ENCODE data around the gene DNMBP. TPM values are rescaled to one million over a fixed set of nuclear protein-coding genes. Genes with fewer than 3 reads are reported as not detected.
A peak's percentile ranks its signal among the peaks of the same experiment; 100 is the strongest.

Gene DNMBP
- polyA plus RNA-seq, 1 experiment = 16.3 TPM

DNA sequence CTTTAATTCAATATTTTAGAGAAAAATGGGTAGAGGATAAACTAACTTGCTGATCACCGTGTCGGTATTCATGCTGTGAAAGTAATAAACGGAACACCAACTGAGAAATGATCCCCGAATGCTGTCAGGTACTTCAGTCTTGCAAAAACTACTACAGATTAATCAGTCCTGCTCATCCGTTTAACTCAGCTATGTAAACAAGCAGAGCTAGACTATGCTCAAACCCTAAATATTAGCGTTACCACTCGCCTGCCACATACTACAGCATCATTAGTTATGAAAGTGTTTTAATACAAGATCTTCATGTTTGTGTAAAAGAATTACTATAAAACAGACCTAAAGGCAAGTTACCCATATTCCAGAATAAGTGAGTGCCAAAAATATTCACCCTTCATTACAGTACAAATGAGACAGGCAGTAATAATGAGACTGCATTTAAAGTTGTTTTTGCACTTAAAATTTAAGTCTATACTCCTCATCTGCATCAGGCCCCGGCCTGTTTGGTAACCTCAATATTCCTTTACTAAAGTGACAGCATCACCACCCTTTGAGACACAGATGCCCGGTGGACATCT is 952 bp downstream of the DNMBP start:
- ChIA-PET CTCF (interaction anchor here (0.8 to 4.2 kb wide), 23 partner anchors 10 to 229 kb away, joined by 3 to 37 read pairs (median 8); no protein-coding TSS in a partner anchor), POLR2A (no interaction called here)
- TF ChIP-seq, protein P1, sequence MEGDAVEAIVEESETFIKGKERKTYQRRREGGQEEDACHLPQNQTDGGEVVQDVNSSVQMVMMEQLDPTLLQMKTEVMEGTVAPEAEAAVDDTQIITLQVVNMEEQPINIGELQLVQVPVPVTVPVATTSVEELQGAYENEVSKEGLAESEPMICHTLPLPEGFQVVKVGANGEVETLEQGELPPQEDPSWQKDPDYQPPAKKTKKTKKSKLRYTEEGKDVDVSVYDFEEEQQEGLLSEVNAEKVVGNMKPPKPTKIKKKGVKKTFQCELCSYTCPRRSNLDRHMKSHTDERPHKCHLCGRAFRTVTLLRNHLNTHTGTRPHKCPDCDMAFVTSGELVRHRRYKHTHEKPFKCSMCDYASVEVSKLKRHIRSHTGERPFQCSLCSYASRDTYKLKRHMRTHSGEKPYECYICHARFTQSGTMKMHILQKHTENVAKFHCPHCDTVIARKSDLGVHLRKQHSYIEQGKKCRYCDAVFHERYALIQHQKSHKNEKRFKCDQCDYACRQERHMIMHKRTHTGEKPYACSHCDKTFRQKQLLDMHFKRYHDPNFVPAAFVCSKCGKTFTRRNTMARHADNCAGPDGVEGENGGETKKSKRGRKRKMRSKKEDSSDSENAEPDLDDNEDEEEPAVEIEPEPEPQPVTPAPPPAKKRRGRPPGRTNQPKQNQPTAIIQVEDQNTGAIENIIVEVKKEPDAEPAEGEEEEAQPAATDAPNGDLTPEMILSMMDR (IDR thresholded peaks at IDR 0.05; ENCODE audit: insufficient read depth, low read depth, low read length) = no peak
- H3K27me3 ChIP-seq (ENCODE audit: control insufficient read depth, insufficient read depth, low read length) = no peaks in the 10 kb centered on the region
- peak overlapping the region; percentile 74 for H3K4me3 ChIP-seq (ENCODE audit: low read depth, low read length)
- H3K36me3 ChIP-seq (ENCODE audit: control insufficient read depth, insufficient read depth, low read length) = no peaks in the 10 kb centered on the region
- DNase-seq (ENCODE audit: low read depth) = no peak

DNA sequence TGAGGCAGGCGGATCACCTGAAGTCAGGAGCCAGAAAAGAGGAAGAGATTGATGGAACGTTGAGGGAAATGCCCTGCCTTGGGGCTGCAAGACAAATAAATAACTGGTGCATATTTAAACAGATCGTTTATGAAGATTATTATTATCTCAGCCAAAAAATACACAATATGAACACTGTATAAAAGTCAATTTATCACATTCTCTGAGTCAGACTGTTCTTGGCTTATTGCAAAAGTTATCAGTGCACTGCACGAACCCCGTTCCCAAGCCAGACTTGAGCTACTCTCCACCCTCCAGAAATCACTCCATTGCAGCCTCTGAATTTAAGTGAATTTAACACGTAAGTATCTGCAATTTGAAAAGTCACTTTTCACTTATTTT is 1.6 kb downstream of the DNMBP start:
- H3K4me3 ChIP-seq (ENCODE audit: low read depth, low read length) = peak overlapping the region; percentile 74
- no peaks in the 10 kb centered on the region for H3K27me3 ChIP-seq (ENCODE audit: control insufficient read depth, insufficient read depth, low read length)
- TF ChIP-seq, protein P1 (IDR thresholded peaks at IDR 0.05; ENCODE audit: insufficient read depth, low read depth, low read length) = no peak
- ChIA-PET CTCF (interaction anchor here (0.8 to 4.2 kb wide), 13 partner anchors 9 to 229 kb away, joined by 3 to 37 read pairs (median 8); no protein-coding TSS in a partner anchor), POLR2A (no interaction called here)
- H3K36me3 ChIP-seq (ENCODE audit: control insufficient read depth, insufficient read depth, low read length) = no peaks in the 10 kb centered on the region
- no peak for DNase-seq (ENCODE audit: low read depth)

GRCh38 chr10:100007231-100008141 is 2.3 kb downstream of the DNMBP start:
- DNase-seq (ENCODE audit: low read depth) = no peak
- Histone ChIP-seq H3K27me3 (ENCODE audit: control insufficient read depth, insufficient read depth, low read length) (no peaks in the 10 kb centered on the region), H3K4me3 (ENCODE audit: low read depth, low read length) (peak overlapping the region; percentile 74), H3K36me3 (ENCODE audit: control insufficient read depth, insufficient read depth, low read length) (no peaks in the 10 kb centered on the region)
- TF ChIP-seq, protein P1 (IDR thresholded peaks at IDR 0.05; ENCODE audit: insufficient read depth, low read depth, low read length) = no peak
- CTCF ChIA-PET = interaction anchor here (0.8 to 4.2 kb wide), 8 partner anchors 26 to 230 kb away, joined by 3 to 37 read pairs (median 9); no protein-coding TSS in a partner anchor
- POLR2A ChIA-PET = no interaction called here

- Histone ChIP-seq H3K4me3 (ENCODE audit: low read depth, low read length) (peak overlapping the region; percentile 22), H3K36me3 (ENCODE audit: control insufficient read depth, insufficient read depth, low read length) (no peaks in the 10 kb centered on the region), H3K27me3 (ENCODE audit: control insufficient read depth, insufficient read depth, low read length) (no peaks in the 10 kb centered on the region)
- ChIA-PET CTCF (interaction anchor here (0.7 to 2.2 kb wide), 2 partner anchors 23 to 449 kb away, joined by 3 to 6 read pairs; no protein-coding TSS in a partner anchor), POLR2A (interaction anchor here (0.6 kb wide), 2 partner anchors 23 to 367 kb away, joined by 4 to 5 read pairs; no protein-coding TSS in a partner anchor)
- peak; percentile 93 for DNase-seq (ENCODE audit: low read depth)
- TF ChIP-seq, protein P1 (IDR thresholded peaks at IDR 0.05; ENCODE audit: insufficient read depth, low read depth, low read length) = no peak
Measured at GRCh38 chr10:100006243-100006886, 3.4 kb downstream of the DNMBP start.

Data from BJ (cell line).